ENCODE results near the gene TNKS1BP1.
A peak's percentile ranks its signal among the peaks of the same experiment; 100 is the strongest.

Gene TNKS1BP1

DNA sequence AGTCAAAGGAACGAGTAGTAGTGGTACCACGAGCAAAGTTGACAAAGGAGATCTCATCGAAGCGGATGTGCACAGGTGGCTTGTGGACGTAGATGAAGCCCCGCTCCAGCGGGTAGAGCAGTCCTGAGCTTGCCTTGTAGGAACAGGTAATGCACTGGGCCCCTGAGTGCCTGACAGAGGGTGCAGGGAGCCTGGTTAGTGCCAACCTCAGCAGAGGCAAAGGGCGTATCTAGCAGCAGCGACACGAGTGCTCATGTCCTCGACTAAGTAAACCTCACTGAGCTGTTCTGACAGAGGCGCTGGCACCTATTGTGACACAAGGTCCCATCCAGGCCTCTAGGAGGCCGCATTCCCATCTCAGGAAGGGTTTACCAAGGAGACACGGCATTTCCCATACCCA is 7.0 kb upstream of the TNKS1BP1 start:
- no peak for DNase-seq

DNA sequence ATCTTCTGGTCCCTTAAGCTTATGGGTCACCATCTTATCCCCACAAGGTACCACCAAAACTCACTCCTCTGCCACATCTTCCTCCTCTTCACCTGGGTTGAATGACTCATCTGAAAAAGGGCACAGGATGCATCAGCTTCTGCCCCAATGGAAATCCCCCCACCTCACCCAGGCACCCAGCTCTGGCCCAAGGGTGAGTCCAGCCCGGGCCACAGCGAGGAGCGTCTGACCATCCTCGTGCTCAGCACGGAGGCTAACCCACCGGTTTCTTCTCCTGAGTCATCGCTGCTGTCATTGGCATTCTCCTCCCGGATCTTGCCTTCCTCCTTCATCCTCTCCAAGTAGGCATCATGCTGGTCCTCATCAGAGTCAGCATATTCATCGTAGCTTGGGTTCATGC is 5.3 kb upstream of the TNKS1BP1 start:
- DNase-seq = no peak

DNA sequence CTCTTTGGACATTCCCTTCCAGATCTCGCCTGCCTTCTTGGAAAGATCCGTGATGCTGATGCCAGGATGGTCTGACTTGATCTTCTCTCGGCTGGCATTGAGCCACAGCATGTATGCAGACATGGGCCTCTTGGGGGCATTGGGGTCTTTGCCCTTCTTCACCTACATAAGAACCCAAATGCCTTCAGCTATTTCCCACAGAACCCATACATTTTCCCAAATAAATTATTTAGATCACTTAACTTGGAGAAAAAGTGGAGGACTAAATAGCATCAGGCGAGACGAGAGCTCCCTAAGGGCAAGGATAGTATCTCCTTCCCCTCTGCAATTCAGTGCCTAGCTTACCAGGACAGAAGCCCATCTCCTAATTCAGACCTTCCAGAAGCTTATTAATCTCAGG is 3.0 kb upstream of the TNKS1BP1 start:
- no peak for DNase-seq

DNA sequence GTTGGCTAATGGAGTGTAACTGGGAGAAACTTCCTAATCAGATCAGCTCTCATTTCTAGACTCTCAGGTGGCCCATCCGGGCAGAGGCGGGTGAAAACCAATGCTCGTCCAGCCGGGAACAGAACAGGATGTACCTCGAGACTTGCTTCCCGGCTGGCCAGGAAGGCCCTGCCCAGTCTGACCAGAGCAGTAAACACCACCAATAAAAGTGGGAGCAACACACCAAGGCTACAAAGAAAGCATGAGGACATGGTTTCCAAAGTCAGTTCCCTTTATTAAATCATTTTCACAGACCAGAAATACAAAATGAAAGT is 940 bp upstream of the TNKS1BP1 start:
- DNase-seq = no peak

DNA sequence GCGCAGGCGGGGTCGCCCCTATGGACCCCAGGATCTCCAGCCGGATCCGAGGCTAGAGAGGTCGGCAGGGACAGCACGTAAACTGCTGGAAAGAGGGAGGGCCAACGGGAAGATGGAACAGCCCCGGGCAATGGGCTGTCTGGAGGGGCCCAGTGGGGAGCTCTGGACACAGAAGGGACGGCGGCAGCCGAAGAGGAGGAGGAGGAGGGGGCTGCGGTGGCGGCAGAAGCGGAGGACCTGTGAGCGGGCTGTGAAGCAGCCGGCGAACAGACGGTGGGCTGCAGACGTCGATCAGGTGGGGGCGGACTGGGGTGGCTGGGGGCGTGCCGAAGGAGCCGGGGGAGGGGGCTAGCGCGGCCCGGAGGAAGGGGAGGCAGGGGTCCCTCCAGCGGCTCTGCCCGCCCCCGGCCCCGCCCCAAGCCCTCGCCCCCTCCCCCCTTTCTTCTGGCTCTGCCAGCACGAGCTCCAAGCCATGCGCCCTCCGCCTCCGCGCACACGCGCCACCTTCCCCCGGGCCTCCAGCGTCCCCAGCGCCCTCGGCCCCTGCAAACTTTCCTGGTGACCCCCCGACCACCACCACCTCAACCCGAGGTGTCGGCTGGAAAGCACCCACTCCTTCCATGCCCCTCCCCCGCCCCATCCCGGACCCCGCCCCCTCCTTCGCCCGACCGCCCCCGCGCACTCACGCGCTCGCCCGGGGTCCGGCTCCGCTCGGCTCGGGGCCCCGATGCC is 432 bp downstream of the TNKS1BP1 start:
- DNase-seq = peak in 1 of 2 experiments; percentile 25

DNA sequence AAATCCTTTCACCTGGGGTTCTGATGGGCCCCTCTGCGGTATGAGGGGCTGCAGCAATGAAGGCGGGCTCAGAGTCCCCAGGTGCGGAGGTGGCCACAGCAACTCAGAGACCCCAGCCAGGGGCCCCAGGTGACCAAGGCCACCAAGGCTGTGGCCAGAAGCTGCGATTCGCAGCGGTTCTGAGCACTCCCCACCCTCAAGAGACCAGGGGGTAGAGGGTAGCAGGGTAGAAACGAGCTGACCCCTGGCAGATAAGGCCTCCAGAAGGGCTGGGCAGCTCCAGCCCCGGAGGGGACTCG is 948 bp downstream of the TNKS1BP1 start:
- no peak for DNase-seq

DNA sequence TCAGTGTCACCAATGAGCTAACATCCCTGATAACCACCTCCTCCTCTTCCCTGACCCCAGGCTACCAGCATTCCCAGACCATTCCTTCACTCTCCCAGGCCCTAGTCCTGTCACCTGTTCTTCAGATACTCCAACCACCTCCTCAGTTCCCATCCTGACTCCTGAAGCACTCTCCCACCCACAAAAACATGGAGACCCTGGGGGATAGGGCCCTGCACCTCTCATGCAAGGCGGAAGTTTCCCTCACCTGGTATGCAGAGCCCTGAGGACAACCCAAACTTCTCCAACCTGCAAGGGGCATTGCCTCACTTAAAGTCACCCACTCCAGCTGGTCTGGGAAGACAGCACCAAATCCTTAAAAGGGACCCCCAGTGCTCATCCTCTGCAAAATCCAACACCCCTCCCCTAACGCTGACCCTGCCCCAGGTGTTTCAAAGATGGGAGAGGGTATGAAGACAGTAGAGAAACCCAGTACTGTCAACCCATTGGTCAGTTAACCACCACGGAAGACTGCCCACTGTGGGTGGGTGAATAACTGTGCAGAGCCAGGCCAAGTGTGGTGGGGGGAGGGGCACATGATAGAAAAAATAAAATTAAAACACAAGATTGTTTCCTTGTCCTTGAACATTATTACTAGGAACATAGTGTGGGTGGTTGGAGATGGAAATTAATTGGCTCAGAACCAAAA is 1.4 kb downstream of the TNKS1BP1 start:
- DNase-seq = no peak

DNA sequence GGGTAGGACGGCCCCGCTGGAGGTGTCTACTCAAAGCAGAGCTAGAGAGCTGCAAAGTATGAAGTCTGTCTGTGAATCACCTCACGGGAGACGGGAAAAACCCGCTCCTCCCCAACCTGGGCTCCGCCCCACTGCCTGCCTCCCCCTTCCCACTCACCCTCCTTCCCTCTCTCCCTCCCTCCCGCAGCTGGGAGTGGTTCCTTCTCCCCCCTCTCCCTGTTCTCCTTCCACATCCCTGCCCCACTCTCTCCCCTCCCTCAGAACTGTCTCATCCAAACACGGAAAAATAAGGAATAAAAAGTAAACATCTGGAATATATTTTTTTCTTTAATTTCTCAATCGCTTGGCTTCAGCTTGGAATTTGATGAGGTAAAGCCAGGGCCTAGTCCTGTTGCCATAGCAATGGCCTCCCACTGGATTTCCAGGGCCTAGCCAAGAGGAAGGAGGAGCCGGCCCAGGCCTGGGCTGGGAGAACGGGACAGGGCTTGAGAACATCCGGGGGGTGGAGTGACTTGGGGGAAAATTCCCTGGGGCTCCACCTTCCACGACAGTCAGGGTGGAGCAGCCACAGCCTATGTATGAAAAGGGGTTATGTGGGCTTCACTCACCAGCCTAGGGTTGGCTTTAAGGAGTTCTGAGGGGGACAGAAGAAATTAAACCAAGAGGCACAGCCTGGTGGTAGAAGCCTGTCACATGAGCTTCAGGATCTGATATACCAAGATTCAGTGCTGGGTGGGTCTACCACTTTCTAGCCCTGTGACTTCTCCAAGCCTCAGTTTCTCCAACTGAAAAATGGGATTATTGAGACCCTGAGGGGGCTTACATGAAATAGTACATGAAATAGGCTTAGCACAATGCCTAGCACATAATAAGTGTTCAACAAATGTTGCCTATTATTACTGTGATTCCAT is 2.2 kb downstream of the TNKS1BP1 start:
- DNase-seq = peak in 1 of 2 experiments; percentile 21

DNA sequence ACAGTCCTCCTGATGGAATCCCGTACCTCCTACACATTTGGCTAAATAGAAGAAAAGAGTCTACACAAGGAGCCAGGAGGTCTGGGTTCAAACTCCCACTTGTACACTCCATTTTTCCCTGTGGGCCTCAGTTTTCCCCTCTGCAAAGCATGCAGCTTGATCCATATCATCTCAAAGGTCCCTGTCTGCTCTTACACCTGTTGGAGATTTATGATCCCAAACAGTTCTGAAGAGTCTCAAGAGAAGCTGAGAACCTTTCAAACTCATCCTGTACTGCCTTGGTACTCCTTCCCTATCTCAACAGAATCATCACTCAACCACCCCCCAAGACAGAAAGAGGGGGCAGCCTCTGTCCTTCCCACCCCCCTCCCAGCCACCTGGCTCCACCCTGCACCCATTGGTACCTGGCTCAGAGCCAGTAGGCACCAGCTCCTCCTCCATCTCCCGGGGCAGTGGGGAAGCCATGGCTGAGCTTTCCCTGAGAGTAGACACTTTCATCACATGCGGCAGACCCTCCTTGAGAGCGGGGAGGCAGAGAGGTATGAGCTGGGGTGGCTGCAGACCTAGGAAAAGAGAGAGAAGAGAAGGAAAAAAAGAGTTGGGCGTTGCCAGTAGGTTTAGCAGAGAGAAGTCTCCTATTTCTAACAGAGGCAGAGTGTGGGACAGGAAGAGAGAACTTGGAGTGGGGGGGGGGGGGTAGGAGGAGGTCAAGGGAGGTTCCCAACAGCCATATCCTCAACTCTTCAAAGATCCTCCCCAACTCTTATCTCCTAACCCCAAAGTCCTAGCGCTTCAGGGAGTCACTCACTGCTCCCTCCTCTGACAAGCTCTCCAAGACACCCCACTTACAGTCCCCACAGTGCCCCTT is 3.1 kb downstream of the TNKS1BP1 start:
- DNase-seq = no peak

DNA sequence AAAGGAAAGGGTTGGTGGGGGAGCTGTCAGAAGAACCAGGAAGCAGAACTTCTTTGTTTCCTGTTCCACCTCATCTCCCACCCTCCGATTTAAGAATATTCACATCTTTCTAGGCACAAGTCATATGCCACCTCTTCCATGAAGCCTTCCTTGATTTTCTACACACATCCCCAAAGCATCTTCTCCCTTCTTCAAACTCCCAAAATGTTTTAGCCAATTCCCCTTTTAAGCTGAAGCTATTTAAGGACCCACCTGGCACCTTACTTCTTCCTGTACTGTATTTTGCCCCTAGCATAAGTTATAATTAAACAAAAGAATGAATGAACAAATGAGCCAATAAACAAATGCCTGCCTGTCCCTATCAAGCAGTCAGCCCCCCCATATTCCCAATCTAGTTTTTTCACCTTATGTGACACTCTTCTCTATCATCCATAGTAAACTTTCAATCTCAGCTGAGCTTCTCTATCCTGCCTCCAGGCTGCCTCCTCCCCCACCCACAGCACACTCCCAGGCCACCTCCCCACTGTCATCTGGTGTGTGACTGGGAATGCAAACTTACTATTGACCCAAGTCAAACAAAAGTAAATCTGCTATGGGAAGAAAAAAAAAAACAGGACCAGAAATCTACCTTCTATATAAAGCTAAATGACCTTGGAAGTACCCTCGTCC is 3.9 kb downstream of the TNKS1BP1 start:
- no peak for DNase-seq

DNA sequence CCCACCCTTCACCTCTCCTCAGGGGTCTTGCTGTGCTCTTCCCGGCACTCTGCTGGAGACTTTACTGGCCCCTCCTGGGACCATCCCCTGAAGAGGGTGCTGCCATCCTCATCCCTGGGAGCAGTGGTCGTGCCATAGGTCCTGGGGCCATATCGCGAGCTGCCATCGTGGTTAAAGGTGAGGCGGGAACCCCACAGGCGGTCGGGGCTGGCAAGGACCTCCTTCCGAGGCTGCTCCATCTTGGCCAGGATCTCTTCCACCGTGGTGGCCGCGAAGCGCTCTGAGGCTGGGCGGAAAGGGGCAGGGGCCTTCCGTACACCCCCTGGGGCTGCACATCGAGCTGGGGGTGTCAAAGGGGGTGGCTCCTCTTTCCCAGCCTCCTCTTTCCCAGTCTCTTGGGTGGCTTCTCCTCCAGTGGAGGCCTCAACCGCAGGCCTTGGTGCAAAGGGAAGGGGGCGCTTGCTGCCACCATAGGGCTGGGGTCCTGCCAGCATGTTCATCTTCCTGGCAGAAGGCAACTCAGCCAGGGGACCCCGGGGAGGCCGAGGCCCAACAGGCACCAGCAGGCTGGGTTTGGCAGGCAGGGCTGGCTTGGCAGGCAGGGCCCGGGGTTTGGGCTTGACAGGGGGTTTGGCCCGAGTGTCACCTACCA is 4.6 kb downstream of the TNKS1BP1 start:
- DNase-seq = no peak

DNA sequence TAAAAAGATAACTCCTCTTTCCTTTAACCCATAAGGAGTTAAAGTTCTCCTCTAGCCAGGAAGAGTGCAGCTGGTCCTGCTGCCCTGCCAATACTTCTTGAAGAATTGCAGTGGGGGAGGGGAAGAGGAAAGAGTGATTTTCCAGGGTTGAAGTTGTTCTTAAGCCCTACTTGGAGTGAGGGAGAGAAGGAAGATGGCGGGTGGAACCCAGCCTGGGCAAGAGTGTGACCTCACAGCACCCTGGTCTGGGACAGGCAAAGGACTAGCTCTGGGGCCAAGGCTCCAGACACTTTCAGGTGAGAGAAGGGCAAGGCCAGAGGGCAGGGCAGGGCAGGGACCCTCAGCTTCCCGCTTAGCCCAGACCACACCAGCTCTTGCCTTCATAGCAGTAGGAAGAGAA is 6.6 kb downstream of the TNKS1BP1 start:
- no peak for DNase-seq

DNA sequence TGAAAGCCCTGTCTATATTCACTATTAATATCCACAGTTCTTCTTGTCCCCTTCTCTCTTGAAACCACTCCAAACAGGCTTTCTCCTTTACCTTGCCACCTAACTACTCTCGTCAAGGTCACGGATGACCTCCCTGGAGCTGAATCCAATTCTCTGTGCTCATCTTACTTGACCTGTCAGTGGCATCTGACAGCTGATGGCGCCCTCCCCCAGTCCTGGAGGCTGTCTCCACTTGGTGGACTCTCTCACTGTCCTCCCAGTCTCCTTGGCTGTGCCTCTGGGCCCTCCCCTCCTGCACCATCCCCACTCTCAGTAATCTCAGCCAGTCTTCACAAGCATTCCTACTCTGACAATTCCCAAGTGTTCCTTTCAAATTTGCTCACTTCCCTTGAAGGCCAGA is 8.7 kb downstream of the TNKS1BP1 start:
- DNase-seq = no peak

DNA sequence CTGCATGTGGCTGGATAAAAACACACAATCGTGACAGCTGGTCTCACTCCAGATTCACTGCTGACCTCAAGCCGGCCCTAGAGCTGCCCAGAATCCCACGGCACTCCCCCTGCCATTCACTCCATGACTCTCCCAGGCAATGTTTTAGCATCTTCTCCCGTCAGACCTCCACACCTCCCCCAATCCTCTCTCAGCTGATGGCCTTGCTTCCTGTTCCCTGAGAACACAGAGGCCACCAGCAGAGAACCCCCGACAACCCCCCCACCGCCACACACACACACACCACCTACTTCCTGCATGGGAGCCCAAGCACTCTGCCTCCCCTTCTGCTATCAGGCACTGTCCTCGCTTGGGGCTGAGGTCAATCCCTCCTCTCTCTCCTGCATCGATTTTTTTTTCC is 9.3 kb downstream of the TNKS1BP1 start:
- DNase-seq = no peak

DNA sequence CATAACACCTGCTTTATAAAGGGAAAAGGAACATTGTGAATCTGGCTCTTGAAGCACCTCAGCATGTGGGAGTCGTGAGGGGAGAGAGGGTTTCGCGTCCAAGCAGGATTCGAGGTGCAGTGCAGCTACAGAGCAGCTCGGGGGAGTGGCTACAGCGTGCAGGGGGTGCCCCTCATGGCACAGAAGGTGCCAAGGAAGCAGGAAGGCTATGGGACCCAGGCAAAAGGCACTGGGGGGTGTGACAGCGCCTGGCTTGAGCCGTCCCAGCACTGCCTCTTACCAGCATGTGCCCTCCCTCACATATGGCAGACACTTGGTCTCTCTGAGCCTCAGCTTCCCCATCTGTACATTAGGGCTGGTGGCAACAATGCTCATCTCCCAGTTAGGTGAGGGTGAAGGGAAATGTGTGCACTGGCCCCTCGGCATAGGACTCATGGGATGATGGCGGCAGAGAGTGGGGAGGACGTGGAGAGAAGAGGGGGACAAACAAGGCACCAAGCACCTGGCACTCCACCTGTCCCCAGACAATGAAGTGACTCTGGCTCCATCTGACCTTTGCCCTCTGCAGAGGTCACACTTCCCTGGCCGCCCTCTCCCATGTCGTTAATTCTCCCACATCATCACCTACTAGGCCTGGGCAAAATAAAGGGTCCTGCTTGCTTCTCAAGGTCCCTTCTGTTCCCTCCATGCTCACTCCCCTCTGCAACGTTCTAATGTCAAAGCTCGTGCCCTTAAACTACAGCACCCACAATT is 10.4 kb downstream of the TNKS1BP1 start:
- DNase-seq = no peak

DNA sequence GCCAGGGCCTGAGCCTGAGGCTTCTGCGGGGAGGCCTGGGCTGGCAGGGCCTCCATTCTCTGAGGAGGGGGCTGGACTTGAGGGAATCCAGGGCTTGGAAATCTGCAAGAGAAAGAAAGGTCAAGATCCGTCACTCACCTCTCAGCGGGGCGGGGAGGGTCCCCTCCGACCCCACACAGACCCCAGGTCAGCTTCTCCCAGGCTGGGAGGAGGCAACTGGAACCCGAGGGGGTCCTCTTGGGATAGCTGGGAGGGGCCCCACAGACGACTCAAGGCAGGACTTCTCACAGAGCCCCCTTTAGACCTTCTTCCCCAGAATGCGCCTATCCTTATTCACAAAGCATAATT is 11.0 kb downstream of the TNKS1BP1 start:
- no peak for DNase-seq

DNA sequence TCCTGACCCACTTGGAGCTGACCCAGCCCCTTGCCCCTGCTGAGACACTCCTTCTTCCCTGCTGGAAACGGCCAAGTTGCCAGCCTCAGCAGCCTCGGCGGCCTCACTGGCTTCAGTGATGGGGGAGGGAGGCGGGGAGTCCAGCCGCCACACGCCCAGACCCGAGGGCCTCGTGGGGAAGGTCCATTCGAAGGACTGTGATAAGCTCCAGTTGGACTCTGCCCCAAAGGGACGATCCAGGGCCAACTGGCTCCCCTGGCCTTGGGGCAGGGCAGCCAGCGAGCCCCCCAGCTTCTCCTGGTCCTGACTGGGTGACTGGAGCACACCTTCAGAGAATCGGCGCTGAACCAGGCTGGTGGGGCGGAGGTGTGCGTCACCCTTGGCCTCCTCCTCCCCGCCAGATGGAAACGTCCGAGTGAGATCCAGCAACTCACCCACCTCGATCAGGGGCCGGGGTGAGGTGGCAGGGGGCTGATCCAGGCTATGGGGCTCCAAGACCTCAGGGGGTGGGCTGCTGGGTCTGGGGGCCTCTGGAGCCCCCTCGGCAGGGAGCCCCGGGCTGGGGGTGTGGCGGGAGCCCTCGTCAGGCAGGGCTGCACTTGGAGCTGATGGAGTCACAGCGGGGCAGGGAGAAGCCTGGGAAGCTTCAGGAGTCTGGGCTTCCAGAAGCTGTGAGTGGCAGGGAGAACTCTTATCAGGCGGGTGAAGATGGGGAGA is 11.5 kb downstream of the TNKS1BP1 start:
- no peak for DNase-seq

DNA sequence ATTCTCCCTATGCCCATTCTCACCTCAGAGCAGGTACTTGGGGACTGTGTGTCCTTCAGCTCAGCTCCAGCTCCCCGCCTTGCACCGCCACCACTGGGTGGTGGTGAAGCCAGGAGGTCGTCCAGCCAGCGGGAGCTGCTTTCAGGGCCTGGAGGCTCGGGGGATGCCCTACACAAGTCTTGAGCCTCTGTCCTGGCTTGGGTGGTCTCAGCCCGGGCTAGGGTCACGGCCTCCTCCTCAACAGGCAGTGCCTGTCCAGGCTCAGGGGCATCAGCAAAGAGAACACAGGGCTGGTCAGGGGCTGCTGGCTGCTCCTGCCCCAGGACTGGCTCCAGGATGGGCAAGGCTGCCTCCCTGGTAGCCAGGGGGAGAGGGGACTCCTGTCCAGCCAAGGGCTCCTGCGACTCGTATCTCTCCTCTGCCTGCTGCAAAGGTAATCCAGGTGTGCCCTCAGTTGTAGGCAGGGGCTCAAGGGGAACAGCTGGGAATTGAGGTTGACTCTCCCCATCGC is 12.2 kb downstream of the TNKS1BP1 start:
- DNase-seq = no peak

DNA sequence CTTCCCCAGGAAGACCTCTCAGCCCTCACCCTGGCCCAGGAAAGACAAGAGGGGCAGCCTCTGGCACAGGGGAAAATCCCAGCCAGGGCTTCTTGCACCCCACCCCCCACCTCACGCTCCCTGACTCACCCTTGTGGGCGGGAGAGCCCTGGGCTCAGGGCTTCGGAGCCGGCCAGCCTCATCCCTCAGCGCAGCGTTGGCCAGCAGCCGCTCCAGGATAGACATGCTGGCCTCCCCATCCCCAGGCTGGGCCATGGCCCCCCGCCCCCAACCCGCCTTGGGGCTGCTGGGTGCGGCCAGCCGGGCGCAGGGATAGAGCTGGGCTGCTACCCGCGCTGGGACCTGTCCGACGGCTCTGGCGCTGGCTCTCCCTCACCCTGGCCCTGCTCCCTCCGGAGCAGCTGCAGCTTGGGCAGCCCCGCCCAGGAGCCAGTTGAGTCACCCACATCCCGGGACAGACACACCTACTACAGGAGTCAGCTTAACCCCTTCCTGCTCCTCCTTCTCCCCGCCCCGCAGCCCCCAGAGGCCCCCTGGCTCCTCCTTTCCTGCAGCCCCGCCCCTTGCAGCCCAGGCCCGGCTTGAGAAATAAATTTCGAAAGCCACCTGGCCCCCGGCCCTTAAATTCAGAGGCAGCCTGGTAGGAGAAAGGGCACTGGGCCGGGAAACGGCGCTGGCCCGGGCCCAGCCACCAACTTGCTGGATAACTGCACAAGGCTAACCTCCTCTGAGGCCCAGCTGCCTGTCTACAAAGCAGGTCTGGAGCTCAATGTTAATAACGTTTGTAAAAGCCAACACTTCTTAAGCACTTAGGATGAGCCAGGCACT is 13.4 kb downstream of the TNKS1BP1 start:
- DNase-seq = peak; percentile 53 to 61

Measured in stimulated activated CD4-positive, alpha-beta T cell treated with anti-CD3 and anti-CD28 coated beads, Interleukin-4, amount 100 ng/mL, for 4 hours (primary cell).